Stimulated activated naive B cell treated with anti-CD40 and anti-IgM and Interleukin-4, amounts not matched to agents 10 μg/mL and 1 μg/mL and 100 μg/mL, for 72 hours (primary cell): Measurements from ENCODE around the gene TAF11L2.
A peak's percentile ranks its signal among the peaks of the same experiment; 100 is the strongest.
"Not testable (repeated sequence)": the region's sequence is repeated elsewhere in the genome, so short reads cannot be mapped to it uniquely, and the experiment has no call there.

Experiments used
- ATAC-seq, 2 donors: fragments of 150-1000 bp; cut with Tn5 transposase; replicated peaks; 2 replicates each; pipeline ENCODE4 v1.10.0; 2021; ENCODE audit warnings: moderate library complexity in 1 of 2
- DNase-seq: peaks from one replicate; pipeline ENCODE4 v3.0.0; 2021
- H3K27ac Mint-ChIP-seq: one replicate; pipeline ENCODE4 v1.8.0; 2022; ENCODE audit warnings: mild to moderate bottlenecking, mixed read lengths
- H3K27me3 Mint-ChIP-seq, 2 donors: one replicate each; pipeline ENCODE4 v1.8.0; 2022; ENCODE audit warnings: mixed read lengths in 2 of 2
- H3K36me3 Mint-ChIP-seq, 2 donors: one replicate each; pipeline ENCODE4 v1.8.0; 2022; ENCODE audit warnings: mixed read lengths in 2 of 2, mild to moderate bottlenecking in 1 of 2
- H3K4me1 Mint-ChIP-seq, 2 donors: one replicate each; pipeline ENCODE4 v1.8.0; 2022; ENCODE audit warnings: mixed read lengths in 2 of 2, mild to moderate bottlenecking in 1 of 2
- H3K4me3 Mint-ChIP-seq, 2 donors: one replicate each; pipeline ENCODE4 v1.8.0; 2022; ENCODE audit warnings: mild to moderate bottlenecking in 2 of 2, mixed read lengths in 2 of 2, moderate library complexity in 1 of 2
- H3K9me3 Mint-ChIP-seq, 2 donors: one replicate each; pipeline ENCODE4 v1.8.0; 2022; ENCODE audit warnings: mixed read lengths in 2 of 2, mild to moderate bottlenecking in 1 of 2

The TAF11L2 gene

DNA sequence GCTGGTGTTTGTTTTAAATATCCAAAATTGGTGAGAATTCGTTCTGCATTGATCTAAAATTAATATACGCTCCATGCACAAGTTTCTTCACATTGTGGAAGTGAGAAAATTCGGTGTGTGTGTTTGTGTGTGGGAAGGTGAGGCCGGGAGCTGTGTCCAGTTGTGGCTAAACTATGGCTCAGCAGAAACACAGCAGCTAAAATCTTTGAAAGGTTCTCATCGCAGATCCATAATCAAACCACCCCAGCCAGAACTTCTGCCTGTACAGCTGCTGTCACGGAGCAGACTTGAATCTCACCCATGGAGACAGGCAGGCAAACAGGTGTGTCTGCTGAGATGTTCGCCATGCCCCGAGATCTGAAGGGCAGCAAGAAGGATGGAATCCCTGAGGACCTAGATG is at the start of gene TAF11L2:
Gene TAF11L2, plus strand, starts transcription at position 301 of the 400 bp plus-strand sequence.
- DNase-seq, H3K9me3 Mint-ChIP-seq, H3K27me3 Mint-ChIP-seq, H3K4me3 Mint-ChIP-seq, H3K36me3 Mint-ChIP-seq, H3K27ac Mint-ChIP-seq, ATAC-seq, H3K4me1 Mint-ChIP-seq: not testable (repeated sequence)

DNA sequence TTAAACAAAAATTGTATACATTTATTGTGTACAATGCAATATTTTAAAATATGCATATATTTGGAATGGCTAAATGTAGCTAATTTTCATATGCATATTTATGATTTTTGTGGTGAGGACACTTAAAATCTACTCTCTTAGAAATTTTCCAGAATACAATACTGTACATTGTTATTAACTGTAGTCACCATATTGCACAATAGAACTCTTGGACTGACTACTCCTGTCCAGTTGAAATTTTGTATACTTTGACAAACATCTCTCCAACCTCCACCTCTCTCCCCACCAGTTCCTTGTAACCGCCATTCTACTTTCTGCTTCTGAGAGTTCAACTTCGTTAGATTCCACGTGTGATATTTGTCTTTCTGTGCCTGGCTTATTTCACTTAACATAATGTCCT is 49.2 kb upstream of the TAF11L2 start:
- H3K36me3 Mint-ChIP-seq, result no peaks in the 10 kb centered on the region
- ATAC-seq, result no peak
- H3K4me1 Mint-ChIP-seq, result no peaks in the 10 kb centered on the region
- DNase-seq, result no peak
- H3K4me3 Mint-ChIP-seq, result no peak overlapping the region
- H3K27me3 Mint-ChIP-seq, result peaks cover 8 to 10% of the 10 kb centered on the region in 2 donors
- no peak overlapping the region for H3K27ac Mint-ChIP-seq
- peaks cover 4% of the 10 kb centered on the region in 2 donors for H3K9me3 Mint-ChIP-seq

DNA sequence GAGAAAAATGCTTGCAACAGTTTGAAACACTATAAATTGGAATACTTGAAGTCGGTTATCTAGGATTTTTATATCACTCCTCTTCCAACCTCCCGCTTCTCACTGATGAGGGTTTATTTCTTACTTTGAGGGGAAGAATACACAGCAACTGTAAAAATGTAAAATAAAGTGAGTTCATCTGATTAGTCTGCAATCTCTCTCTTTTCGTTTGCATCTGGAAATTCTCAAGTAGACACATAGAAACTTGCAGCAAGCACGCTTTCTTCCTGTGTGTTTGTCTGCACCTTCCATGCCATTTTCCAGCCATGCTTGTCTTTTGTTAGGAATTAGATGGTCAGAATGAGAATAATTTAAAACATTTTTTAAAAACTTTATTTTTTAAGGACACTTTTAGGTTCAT is 45.1 kb upstream of the TAF11L2 start:
- ATAC-seq (no peak), DNase-seq (no peak)
- Mint-ChIP-seq H3K27ac (no peak overlapping the region), H3K36me3 (peaks cover 0 to under 1% of the 10 kb centered on the region in 2 donors), H3K27me3 (peaks cover 11 to 15% of the 10 kb centered on the region in 2 donors), H3K4me3 (no peak overlapping the region), H3K4me1 (peaks cover 3 to 10% of the 10 kb centered on the region in 2 donors), H3K9me3 (peaks cover 4 to 6% of the 10 kb centered on the region in 2 donors)

DNA sequence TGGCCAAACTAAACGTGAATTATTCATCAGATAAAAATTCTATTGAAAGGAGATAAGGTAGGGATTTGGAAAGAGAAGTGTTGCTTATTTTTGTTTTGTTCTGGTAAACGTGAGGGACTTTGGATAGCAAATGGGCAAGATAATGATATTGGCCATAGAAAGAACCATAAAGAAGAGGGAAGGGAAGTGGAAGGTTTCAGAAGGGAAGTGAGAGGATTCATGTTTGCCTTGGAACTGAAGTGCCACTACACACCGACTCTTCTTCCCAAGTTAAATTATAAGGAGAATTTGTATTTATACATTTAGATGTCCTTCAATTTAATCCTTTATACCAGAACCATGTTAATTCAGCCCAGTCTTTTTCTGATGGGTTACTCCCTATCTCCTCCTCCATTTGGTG is 42.1 kb upstream of the TAF11L2 start:
- Mint-ChIP-seq H3K27me3 (peaks cover 7 to 15% of the 10 kb centered on the region in 2 donors), H3K27ac (no peak overlapping the region), H3K4me1 (peaks cover 3 to 10% of the 10 kb centered on the region in 2 donors), H3K9me3 (peaks cover 4 to 5% of the 10 kb centered on the region in 2 donors), H3K4me3 (no peak overlapping the region), H3K36me3 (peaks cover 0 to 4% of the 10 kb centered on the region in 2 donors)
- ATAC-seq (peak; percentile 42 to 57), DNase-seq (no peak)

DNA sequence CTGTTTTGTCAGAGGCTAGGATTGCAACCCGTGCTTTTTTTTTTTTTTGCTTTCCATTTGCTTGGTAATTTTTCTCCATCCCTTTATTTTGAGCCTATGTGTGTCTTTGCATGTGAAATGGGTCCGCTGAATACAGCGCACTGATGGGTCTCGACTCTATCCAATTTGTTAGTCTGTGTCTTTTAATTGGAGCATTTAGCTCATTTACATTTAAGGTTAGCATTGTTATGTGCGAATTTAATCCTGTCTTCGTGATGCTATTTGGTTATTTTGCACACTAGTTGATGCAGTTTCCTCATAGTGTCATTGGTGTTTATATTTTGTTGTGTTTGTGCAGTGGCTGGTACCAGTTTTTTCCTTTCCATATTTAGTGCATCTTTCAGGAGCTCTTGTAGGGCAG is 36.2 kb upstream of the TAF11L2 start:
- H3K27me3 Mint-ChIP-seq, result peaks cover 6 to 20% of the 10 kb centered on the region in 2 donors
- ATAC-seq (no peak), DNase-seq (no peak)
- no peak overlapping the region for H3K27ac Mint-ChIP-seq
- peaks cover 0 to 1% of the 10 kb centered on the region in 2 donors for H3K4me1 Mint-ChIP-seq
- peaks cover 10 to 12% of the 10 kb centered on the region in 2 donors for H3K9me3 Mint-ChIP-seq
- H3K4me3 Mint-ChIP-seq, result no peak overlapping the region
- H3K36me3 Mint-ChIP-seq, result peaks cover 1 to 9% of the 10 kb centered on the region in 2 donors

DNA sequence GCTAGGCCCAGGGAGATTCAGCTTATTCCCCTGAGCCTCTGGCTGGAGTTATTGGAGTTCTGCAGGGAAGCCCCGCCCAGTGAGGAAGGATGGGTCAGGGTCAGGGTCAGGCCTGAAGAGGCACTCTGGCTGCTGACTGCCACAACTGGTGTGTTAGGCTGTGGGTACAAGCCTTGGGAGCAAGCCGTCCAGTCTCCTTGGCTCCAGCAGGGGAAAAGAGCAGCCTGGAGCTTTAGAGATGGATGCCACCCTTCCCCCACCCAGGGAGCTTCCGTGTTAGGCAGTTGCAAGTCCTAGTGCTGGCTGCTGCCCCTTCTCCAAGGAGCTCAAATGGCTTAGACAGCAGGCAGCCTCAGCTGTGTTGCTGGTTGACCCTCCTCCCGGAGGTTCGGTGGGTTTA is 34.4 kb upstream of the TAF11L2 start:
- Mint-ChIP-seq H3K27me3 (peaks cover 6 to 24% of the 10 kb centered on the region in 2 donors), H3K27ac (no peak overlapping the region), H3K4me1 (peaks cover 0 to 1% of the 10 kb centered on the region in 2 donors), H3K9me3 (peaks cover 6 to 9% of the 10 kb centered on the region in 2 donors), H3K36me3 (peaks cover 1 to 5% of the 10 kb centered on the region in 2 donors), H3K4me3 (no peak overlapping the region)
- no peak for ATAC-seq
- no peak for DNase-seq

DNA sequence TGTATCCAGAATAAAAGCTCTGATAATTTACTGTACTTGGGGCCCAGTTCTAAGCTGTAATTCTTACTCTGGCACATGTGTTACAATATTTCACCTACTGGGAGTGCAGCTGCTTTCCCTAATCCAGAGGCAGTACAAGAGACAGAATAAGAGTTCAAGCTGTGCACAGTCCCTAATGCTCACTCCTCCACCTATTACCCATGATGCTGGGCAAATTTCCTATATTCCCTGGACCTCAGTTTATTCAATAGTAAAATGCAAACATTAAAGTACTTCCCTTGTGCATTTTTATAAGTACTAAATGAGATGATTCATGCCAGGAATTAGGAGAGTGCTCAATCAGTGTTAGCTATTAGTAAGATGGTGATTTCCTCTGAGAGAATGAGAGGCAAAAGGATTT is 28.0 kb upstream of the TAF11L2 start:
- Mint-ChIP-seq H3K4me1 (peaks cover 14 to 16% of the 10 kb centered on the region in 2 donors), H3K9me3 (no peaks in the 10 kb centered on the region), H3K27me3 (peaks cover 5 to 9% of the 10 kb centered on the region in 2 donors), H3K36me3 (no peaks in the 10 kb centered on the region), H3K27ac (no peak overlapping the region), H3K4me3 (no peak overlapping the region)
- DNase-seq (no peak), ATAC-seq (no peak)

DNA sequence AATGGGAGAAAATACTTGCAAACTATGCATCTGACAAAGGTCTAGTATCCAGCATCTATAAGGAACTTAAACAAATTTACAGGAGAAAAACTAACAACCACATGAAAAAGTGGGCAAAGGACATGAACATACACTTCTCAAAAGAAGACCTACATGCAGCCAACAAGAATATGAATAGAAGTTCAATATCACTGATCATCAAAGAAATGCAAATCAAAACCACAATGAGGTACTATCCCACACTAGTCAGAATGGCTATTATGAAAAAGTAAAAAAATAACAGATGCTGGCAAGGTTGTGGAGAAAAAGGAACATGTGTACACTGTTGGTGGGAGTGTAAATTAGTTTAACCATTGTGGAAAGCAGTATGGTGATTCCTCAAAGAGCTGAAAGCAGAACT is 23.0 kb upstream of the TAF11L2 start:
- H3K27me3 Mint-ChIP-seq, H3K9me3 Mint-ChIP-seq, H3K4me3 Mint-ChIP-seq, H3K36me3 Mint-ChIP-seq, H3K27ac Mint-ChIP-seq, DNase-seq: not testable (repeated sequence)
- peak; percentile 74 to 78 for ATAC-seq
- H3K4me1 Mint-ChIP-seq, result peaks cover 22 to 41% of the 10 kb centered on the region in 2 donors

DNA sequence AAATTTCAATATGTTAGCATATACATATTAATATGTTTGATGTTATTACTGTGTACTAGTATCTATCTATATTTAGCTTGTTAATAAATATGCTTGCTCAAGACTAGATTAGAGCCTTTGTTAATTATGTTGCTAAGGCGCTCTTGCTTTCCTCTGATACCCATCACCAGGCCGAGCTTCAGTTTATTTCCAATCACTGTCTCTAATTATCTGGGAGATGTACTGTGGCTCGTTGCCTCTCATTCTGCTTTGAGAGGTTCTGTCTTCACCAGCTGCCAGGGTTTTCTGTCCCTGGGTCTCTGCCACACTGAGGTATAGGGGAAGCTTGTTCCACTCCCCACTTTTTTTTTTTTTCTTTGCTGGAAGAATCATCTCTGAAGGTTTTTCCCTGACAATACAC is 21.0 kb upstream of the TAF11L2 start:
- Mint-ChIP-seq H3K4me1 (peaks cover 22 to 46% of the 10 kb centered on the region in 2 donors), H3K36me3 (no peaks in the 10 kb centered on the region), H3K9me3 (no peaks in the 10 kb centered on the region), H3K4me3 (no peak overlapping the region), H3K27ac (no peak overlapping the region), H3K27me3 (no peaks in the 10 kb centered on the region)
- DNase-seq (no peak), ATAC-seq (no peak)

DNA sequence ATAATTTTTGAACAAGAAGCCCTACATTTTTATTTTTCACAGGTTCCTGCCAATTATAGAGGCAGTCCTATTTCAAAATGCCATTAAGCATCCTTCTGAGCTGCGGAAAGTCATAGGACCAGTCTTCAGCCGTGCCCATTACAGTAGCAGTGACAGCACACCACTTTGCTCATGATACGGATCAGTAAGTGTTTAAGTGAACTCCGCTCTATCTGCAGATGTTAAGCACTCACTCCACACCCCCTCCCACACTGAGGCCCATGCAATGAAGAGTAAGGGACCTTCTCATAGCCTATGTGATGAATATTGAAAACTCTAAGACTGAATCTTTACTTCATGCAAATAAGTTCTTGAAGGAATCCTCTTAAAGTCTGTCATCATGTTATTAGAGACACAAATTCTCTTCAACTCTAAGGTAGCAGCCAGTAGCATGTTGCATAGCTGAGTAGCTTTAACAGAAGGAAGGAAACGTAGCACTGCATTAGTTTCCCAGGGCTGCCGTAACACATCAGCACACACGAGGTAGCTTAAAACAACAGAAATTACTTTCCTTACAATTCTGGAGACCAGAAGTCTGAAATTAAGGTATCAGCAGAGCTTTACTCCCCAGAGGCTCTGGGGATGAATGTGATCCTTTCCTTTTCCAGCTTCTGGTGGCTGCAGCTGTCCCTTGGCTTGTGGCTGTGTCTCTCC is 20.3 kb upstream of the TAF11L2 start:
- Mint-ChIP-seq H3K27ac (no peak overlapping the region), H3K4me3 (no peak overlapping the region), H3K27me3 (no peaks in the 10 kb centered on the region), H3K9me3 (no peaks in the 10 kb centered on the region), H3K36me3 (no peaks in the 10 kb centered on the region), H3K4me1 (peaks cover 22 to 46% of the 10 kb centered on the region in 2 donors)
- DNase-seq (no peak), ATAC-seq (peak; percentile 8 to 27)

DNA sequence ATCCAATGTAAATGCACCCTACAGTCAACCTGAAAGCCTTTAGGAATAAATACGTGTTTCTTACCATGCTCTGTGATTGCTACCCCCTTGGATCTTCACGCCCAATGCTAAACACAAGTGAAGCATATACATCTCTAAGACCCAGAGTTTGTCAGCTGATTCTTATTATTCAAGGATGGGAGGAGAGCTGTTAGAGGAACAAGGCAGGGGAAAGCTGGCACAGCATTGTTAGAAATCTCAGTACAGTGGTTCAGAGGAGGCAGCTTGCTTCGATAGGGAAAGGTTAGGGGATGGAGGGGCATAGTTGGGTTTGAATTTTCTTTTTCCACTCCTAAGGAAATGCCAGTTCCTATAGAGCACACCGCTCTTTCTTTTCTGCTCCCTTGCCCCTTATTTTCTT is 16.7 kb upstream of the TAF11L2 start:
- H3K27ac Mint-ChIP-seq, result no peak overlapping the region
- no peak for DNase-seq
- no peak for ATAC-seq
- H3K27me3 Mint-ChIP-seq, result peaks cover 0 to 4% of the 10 kb centered on the region in 2 donors
- H3K36me3 Mint-ChIP-seq, result no peaks in the 10 kb centered on the region
- H3K9me3 Mint-ChIP-seq, result no peaks in the 10 kb centered on the region
- no peak overlapping the region for H3K4me3 Mint-ChIP-seq
- peaks cover 8 to 18% of the 10 kb centered on the region in 2 donors for H3K4me1 Mint-ChIP-seq

DNA sequence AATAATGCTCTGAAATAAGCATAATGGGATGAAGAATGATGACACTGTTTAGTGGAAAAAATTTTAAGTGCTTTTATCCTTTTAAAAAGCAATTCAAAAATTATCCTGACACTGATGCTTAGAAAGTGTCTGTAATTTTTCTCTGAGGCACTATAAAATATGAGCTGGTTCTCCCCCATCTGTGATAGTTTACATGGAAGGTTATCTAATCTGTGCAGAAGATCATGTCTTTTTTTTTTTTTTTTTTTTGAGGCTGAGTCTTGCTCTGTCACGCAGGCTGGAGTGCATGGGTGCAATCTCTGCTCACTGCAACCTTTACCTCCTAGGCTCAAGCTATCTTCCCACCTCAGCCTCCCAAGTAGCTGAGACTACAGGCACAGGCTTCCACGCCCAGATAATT is 15.2 kb upstream of the TAF11L2 start:
- no peak overlapping the region for H3K4me3 Mint-ChIP-seq
- peaks cover 7 to 11% of the 10 kb centered on the region in 2 donors for H3K4me1 Mint-ChIP-seq
- H3K27ac Mint-ChIP-seq, result no peak overlapping the region
- H3K36me3 Mint-ChIP-seq, result no peaks in the 10 kb centered on the region
- DNase-seq (no peak), ATAC-seq (no peak)
- H3K27me3 Mint-ChIP-seq, result peaks cover 0 to 5% of the 10 kb centered on the region in 2 donors
- H3K9me3 Mint-ChIP-seq, result no peaks in the 10 kb centered on the region

DNA sequence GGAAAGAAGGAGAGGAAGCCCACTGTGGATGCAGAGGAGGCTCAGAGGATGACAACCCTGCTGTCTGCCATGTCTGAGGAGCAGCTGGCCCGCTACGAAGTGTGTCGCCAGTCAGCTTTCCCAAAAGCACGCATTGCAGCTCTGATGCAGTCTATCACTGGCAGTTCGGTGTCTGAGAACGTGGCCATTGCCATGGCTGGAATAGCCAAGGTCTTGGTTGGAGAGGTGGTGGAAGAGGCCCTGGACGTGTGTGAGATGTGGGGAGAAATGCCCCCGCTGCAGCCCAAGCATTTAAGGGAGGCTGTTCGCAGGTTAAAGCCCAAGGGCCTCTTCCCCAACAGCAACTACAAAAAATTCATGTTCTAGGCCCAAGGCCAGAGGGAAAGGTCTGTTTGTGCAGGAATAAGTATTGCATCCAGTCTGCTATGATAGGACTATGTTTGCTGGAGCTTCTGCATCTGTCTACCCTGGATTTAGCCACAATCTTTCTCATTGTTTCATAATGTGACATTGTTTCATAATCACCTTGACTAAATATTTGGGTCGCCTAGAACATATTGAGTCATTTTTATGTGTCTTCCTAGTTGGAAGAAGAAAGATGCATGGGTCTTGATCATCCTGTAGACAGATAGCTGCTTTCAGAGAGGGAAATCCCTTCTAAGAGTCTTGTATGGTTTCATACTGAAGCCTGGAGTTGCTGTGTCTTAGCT is 11.4 kb upstream of the TAF11L2 start:
- H3K4me1 Mint-ChIP-seq, result peaks cover 4 to 10% of the 10 kb centered on the region in 2 donors
- not testable (repeated sequence) for H3K36me3 Mint-ChIP-seq, H3K9me3 Mint-ChIP-seq, DNase-seq, H3K4me3 Mint-ChIP-seq, H3K27ac Mint-ChIP-seq, ATAC-seq, H3K27me3 Mint-ChIP-seq

DNA sequence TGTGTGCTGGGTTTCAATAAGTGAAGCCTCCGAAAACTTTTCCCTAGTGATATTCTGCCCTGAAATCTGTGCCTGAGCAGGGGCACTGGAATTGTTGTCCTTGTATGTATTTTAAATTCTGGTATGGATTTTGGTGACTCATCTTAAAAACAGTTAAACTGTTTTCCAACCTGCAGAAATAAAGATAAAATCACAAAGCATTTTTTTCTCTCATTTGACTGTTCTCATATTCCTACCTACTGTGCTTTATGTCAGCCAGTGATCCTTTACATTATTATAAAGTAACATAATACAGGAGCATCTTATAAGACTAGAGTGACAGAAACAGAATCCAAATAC is 10.9 kb upstream of the TAF11L2 start:
- Mint-ChIP-seq H3K27me3 (peaks cover 0 to 9% of the 10 kb centered on the region in 2 donors), H3K9me3 (no peaks in the 10 kb centered on the region), H3K27ac (no peak overlapping the region), H3K4me1 (peaks cover 4 to 7% of the 10 kb centered on the region in 2 donors), H3K4me3 (no peak overlapping the region), H3K36me3 (peaks cover 0 to 2% of the 10 kb centered on the region in 2 donors)
- no peak for ATAC-seq
- no peak for DNase-seq

DNA sequence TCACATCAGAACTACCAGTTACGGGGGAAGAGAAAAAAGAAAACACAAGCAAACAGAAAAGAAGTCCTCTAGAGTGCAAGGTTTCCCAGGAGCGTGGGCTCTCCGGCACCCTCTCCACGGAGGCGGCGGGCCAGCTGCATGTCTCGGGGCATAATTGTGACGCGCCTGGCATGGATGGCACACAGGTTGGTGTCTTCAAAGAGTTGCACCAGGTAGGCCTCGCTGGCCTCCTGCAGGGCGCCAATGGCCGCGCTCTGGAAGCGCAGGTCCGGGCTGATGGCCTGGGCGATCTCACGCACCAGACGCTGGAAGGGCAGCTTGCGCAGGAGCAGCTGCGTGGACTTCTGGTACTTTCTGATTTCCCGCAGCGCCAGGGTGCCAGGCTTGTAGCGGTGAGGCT is 6.8 kb upstream of the TAF11L2 start:
- not testable (repeated sequence) for H3K4me3 Mint-ChIP-seq, H3K9me3 Mint-ChIP-seq, H3K4me1 Mint-ChIP-seq, H3K36me3 Mint-ChIP-seq, H3K27ac Mint-ChIP-seq, H3K27me3 Mint-ChIP-seq, DNase-seq, ATAC-seq
